ENCODE data around the gene PPIF.

The PPIF gene

DNA sequence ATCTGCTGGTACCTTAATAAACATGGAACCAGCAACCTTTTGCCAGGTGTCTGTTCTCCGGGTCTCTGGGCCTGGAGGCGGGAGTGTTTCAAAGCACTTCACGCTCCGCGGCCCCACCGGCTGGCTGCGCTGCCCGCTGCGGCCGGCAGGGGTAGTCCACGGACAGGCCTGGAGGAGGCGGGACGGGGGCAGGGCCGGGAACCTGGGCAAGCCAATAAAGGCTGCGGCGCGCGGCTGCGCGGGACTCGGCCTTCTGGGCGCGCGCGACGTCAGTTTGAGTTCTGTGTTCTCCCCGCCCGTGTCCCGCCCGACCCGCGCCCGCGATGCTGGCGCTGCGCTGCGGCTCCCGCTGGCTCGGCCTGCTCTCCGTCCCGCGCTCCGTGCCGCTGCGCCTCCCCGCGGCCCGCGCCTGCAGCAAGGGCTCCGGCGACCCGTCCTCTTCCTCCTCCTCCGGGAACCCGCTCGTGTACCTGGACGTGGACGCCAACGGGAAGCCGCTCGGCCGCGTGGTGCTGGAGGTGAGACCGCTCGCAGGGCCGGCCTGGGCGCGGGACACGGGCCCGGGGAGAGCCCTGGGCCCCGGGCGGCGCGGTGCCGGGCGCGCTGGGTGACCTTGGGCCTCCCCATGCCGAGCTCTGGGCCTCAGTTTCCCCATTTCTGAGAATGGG, at the start of gene PPIF:
PPIF (plus strand) TSS at position 244 of the 668 bp plus-strand sequence; CDS start at position 324, 80 bp downstream.
- in situ Hi-C loops (cut with MboI; ENCODE audit: low sequenced_read_pairs): no loop called here

DNA sequence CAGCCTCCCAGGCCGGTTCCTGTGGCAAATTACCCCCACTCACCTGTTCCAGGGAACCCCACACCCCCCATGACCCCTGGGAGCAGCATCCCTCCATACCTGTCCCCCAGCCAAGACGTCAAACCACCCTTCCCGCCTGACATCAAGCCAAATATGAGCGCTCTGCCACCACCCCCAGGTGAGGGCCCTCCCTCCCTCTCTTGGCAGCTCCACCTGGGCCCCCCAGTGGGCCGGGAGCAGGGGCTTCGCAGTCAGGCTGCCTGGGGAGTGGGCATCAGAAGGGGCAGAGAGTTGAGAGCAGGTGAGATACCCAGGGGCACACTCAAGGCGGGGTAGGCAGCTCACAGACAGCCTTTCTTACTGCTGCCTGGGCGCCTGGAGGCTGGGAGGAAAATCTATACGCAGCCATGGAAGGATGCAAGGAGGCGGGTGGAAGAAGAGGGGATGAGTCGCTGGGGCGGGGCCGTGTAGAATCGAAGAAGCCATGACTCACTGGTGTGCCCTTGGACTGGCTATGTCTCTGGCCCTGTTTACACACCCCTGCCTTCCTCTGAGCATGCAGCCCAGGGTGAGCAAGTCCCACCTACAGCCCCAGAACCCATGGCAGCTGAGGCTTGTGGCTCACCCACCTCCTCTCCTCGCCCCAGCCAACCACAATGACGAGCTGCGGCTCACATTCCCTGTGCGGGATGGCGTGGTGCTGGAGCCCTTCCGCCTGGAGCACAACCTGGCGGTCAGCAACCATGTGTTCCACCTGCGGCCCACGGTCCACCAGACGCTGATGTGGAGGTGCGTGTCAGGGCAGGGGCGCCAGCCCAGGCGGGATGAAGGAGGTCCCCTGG, 48.6 kb upstream of the PPIF start:
- in situ Hi-C loops (cut with MboI; ENCODE audit: low sequenced_read_pairs): no loop called here

DNA sequence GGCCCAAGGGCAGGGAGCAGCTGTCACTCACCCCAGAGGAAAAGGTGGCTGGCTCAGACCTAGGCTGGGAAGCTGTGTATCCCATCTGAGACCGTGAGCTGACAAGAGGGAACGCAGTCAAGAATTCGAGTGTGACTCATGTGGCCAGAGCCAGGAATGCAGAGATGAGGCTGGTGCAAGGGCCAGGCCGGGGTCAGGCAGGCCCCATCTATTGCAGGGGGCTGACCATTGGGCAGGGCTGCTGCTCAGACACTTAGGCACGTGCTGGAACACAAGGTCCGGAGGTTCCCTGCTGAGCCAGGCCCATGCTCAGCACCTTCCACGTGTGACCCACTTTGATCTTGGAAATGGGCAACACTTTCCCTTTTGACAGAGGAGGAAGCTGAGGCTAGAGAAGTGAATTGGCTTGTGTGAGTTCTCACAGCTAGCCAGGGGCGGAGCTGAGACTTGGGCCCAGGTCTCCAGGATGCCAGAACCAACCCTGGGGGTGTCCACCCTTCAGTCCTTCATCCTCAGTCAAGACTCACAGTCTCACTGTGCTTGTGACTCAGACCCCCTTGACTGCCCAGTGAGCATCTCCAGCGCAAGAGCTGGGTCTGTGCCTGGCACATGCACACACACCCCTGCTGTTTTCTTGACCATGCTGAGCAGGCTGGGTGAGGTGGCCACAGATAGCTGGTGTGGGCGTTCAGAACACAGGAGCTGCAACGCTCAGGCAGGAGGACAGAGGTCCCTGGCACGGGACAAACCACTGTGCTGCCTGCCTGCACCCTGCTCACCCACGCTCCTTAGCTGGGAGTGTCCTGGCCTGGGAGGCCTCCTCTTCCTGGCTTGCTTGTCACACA, 47.6 kb upstream of the PPIF start:
- in situ Hi-C loops (cut with MboI; ENCODE audit: low sequenced_read_pairs): no loop called here

DNA sequence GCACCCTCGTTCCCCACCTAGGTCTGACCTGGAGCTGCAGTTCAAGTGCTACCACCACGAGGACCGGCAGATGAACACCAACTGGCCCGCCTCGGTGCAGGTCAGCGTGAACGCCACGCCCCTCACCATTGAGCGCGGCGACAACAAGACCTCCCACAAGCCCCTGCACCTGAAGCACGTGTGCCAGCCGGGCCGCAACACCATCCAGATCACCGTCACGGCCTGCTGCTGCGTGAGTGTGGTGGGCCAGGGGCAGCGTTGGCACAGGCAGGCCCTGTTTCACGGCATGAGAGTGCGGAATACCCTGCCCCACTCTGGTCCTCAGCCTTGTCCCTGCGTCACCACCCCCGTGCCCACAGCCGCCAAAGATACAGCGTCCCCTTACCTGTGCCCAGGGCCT, 46.6 kb upstream of the PPIF start:
- in situ Hi-C loops (cut with MboI; ENCODE audit: low sequenced_read_pairs): no loop called here

DNA sequence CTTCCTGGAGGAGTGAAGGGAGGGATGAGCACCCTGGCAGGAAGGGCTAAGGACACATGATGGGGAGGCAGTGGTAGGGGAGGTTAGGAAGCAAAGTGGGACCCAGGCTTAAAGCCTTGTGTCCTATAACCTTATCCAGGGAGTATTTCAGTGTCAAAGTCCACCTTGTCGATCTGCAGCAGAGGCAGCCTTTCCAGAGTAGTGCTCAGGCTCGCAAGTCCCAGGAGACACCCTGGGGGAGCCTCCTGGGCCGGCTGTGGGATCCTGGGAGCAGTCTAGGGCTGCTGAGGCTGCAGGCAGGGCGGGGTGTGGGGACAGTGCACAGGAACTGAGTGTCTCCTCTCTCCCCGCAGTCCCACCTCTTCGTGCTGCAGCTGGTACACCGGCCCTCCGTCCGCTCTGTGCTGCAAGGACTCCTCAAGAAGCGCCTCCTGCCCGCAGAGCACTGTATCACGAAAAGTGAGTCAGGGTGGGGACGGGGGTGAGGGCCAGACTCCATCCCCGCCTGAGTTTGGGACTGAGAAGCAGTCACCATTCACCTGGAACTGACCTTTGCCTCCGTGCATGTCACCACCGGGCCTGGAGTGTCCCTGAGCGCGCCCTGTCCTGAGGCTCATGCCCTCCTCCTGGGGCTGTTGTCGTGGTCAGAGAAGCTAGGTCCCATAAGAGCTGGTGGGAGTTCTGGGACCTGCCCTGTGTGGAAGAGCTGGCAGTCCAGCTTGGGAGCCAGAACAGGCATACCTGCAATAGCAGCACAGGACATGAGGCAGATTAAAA, 45.3 kb upstream of the PPIF start:
- in situ Hi-C loops (cut with MboI; ENCODE audit: low sequenced_read_pairs): no loop called here

DNA sequence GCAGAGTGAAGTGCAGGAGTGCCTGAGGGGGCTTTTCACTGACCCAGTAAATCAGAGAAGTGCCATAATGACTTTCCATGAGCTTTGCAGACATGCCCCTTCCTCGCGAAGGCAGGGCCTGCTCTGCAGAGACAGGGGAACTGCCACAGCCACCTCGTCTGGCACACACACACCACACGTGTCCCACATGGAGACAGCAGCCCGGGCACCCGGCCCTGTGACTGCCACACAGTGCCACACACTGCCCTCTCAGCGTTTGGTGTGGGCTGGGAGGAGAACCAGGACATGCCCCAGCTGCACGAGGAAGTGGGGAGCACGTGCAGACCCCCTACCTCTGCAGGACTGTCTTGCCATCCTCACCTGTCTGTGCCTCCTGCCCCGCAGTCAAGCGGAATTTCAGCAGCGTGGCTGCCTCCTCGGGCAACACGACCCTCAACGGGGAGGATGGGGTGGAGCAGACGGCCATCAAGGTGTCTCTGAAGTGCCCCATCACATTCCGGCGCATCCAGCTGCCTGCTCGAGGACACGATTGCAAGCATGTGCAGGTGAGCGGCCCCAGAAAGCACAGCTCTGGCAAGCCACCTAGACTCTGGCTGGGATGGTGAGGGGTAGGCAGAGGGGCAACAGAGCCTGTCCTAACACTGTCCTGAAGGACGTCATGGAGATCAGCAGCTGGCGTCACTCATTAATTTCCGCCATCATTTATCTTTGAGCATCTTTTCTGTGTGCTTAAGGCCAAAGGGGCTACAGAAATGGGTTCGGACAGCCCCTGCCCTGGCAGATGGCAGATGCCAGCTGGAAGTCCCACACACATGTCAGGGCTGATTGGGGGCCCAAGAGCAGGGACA, 43.4 kb upstream of the PPIF start:
- in situ Hi-C loops (cut with MboI; ENCODE audit: low sequenced_read_pairs): no loop called here

DNA sequence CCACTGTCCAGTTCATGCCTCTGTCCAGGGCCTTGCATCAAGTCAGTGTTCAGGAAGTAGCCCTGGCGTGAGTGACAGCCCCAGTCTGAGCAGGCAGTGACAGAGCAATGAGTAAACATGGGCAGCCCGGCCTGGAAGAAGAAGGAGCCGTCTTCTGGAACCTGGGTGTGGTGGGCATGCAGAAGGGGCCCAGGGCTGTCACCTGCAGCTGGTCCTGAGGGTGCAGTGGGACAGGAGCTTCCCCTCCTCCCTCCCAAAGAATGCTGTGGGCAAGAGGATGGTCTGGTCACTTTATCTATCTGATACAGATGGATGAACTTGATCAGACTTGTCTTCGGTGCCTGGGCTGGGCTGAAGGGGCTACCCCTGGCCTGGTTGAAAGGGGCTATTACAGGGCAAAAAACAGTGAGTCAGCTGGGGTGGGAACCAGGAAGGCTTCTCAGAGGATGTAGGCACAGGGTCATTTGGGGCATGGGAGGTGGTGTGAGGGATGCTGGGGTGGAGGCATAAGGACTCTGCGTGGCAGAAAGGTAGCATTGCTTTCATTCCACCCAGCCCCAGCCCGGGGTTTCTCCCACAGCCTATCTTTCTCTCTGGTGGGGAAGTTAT, 42.7 kb upstream of the PPIF start:
- in situ Hi-C loops (cut with MboI; ENCODE audit: low sequenced_read_pairs): no loop called here

DNA sequence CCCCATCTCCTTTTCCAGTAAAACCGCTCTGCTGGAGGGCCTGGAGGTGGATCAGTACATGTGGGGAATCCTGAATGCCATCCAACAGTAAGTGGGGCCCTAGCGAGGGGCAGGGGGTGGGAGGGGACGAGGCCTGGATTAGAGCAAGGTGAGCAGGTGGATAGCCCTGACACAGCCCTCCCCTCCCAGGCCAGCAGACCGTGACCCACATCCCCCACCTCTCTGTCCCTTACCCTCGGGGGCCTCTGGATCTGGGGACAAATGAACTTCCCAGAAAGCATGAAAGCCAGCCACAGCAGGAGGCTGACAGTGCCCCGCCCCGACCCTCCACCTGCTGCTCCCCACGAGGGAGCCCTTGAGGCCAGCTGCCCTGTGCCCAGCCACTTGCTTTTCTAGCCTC, 41.8 kb upstream of the PPIF start:
- in situ Hi-C loops (cut with MboI; ENCODE audit: low sequenced_read_pairs): no loop called here

DNA sequence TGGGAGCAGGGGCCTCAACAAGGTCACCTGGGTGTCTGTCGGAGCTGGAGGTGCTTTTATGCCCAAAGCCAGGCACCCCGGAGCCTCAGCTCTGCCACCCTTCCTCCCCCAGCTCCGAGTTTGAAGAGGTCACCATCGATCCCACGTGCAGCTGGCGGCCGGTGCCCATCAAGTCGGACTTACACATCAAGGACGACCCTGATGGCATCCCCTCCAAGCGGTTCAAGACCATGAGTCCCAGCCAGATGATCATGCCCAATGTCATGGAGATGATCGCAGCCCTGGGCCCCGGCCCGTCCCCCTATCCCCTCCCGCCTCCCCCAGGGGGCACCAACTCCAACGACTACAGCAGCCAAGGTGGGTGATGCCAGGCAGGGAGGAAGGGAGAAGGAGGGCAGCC, 41.3 kb upstream of the PPIF start:
- in situ Hi-C loops (cut with MboI; ENCODE audit: low sequenced_read_pairs): no loop called here

DNA sequence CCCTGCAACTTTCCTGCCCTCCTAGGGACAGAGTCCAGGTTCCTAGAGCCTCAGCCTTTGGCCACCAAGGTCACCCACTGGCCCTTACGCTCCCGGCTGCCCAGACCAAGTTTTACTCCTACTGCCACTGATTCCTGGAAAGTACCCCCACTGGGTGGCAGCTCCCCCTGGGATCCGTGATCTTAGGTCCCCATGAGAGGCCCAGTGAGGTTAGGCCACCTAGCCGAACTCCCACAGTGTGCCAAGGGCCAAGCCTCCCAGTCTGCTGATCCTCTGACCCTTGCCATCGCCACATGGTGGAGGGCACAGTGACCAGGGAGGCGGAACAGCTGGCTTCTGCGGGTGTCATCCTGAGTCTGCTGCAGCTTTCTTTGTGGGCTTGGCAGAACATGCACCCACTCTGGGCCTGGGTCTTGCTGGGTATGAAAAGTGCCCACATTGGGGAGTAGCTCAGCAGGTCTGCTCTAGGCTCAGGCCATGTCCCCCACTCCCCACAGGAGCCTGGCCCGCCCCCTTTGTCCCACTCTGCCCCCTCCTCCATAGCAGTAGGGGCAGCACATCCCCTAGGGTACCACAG, 40.5 kb upstream of the PPIF start:
- in situ Hi-C loops (cut with MboI; ENCODE audit: low sequenced_read_pairs): no loop called here

DNA sequence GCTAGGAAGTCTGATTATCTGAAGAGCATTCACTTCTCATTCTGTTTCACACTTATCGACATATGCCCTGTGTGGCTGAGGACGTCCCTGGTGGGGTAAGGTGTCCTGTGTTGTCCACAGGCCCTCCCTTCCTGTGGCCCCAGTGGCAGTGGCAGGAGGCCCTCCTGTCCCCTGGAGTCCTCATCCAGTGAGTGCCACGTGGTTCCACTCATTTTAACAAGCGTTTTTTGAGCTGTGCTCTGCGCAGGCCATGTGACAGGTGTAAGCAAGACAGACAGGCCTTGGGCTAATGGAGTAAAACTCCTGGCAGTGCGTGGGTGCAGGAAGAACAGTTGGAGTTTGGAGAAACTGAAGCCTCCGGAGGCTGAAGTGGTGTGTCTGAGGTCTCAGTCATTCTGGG, 39.3 kb upstream of the PPIF start:
- in situ Hi-C loops (cut with MboI; ENCODE audit: low sequenced_read_pairs): no loop called here

DNA sequence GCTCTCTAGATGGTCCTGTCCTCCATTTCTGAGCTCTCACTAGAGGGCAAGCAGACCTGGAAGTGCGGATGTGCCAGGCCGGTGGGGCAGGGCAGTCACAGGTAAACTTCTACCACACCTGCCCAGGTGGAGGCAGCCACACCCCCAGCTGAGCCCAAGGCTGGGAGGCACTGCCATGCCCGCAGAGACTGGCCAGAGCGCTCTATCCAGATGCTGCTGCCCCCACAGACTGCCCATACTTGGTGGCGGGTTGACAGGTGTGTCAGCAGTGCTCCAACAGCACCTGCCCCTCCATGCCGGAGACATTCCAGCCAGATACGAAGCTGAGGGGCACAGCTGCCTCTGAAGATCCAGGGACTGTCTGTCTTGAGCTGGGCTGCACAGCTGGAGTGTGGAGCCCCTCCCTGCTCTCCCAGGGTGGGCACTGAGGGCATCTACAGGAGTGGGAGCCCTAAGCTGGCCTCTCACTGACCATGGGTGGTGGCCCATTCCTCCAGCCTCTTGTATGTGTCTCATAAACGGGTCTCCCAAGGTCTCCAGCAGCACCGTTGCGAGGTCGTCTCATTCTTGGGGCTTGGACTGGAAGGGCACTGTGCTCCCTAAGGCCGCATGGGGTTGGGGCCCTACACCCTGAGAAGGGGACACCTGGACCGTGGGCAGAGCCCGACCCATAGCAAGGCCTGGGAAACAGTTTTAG, 38.2 kb upstream of the PPIF start:
- in situ Hi-C loops (cut with MboI; ENCODE audit: low sequenced_read_pairs): no loop called here

DNA sequence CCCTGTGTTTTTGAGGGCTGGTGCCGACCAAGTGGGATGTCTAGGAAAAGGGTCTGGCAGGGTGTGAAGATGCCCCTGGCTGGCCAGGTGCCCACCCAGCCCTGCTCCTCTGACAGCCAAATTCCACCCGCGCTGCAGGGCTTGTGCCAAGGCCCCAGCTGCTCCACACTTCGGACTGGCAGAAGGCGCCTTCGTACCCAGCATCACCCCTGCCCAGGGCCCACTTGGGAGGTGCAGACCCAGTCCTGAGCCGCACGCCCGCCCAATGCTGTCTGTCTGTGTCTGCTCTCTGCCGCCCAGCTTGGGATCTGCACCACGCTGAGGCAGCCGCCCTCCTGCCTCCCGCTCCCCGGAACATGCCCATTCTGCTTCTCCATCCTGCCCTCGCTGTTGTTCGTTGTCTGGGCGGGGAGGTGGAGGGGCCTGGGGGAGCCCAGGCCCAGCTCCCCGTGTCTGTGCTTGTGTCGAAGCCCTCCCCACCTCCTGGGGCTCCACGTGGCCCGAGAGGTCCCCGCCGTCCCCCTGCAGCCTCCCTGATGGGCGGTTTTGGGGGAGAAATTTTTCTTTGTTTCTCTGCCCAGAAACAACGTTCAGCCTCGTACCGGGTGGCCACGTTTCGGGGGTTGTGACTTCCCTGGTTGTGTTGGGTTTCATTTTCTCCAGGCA, 36.9 kb upstream of the PPIF start:
- in situ Hi-C loops (cut with MboI; ENCODE audit: low sequenced_read_pairs): no loop called here

DNA sequence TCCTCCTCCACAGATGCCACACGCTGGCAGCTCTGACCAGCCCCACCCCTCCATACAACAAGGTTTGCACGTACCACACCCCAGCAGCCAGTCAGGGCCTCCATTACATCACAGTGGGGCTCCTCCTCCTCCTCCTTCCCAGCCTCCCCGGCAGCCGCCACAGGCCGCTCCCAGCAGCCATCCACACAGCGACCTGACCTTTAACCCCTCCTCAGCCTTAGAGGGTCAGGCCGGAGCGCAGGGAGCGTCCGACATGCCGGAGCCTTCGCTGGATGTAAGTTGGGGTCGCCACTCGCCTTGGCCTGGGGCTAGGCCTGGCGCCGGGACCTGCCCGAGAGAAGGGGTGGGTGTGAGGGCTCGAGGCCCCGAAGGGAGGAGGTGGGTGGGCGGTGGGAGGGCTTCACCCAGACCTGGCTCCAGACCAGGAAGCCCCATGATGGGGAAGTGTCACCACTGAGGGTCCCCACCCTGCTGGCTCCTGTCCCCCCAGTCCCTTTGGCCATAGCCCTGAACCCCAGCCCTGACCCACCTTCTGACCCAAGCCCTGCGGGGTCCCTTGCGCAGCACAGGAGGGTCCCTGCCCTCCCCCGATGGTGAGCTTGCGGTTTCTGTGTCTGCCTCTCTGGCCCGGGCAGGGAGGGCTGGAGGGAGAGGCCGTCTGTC, 36.2 kb upstream of the PPIF start:
- in situ Hi-C loops (cut with MboI; ENCODE audit: low sequenced_read_pairs): no loop called here

DNA sequence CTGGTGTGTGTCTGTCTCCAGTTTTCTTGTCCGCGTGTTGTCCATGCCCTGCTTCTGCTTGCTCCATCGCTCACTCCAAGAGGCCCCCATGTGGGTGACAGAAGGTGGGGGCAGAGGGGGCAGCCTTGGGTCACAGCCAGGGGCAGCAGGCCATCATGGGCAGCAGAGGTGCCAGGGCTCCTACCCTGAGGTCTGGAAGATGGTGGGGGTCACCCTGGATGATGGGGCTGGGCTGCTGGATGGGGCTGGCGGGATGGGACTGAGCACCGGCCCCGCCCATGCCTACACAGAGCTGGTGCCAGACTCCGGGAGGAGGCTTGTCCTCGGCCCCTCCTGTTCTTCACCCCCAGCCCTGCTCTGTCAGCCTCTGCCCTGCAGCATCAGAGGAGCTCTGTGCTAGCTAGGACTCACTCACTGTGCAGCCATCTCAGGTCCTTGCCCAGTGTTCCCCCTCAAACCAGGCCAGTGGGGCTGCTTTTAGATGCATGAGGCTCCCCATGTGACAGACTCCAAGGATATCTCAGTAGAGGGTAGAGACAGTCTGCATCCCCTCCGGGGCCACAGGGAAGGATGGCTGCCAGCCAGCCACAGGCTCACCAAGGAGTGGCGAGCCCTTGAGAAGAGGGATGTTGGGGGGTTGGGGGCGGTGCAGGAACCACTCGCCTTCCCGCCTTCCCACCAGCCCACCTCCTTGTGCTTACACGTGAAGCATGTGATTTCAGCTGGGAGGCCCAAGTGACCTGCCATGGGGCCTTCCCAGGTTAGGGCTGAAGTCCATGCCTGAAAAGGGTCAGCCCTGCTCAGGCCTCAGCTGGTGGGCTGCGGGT, 35.5 kb upstream of the PPIF start:
- in situ Hi-C loops (cut with MboI; ENCODE audit: low sequenced_read_pairs): no loop called here

DNA sequence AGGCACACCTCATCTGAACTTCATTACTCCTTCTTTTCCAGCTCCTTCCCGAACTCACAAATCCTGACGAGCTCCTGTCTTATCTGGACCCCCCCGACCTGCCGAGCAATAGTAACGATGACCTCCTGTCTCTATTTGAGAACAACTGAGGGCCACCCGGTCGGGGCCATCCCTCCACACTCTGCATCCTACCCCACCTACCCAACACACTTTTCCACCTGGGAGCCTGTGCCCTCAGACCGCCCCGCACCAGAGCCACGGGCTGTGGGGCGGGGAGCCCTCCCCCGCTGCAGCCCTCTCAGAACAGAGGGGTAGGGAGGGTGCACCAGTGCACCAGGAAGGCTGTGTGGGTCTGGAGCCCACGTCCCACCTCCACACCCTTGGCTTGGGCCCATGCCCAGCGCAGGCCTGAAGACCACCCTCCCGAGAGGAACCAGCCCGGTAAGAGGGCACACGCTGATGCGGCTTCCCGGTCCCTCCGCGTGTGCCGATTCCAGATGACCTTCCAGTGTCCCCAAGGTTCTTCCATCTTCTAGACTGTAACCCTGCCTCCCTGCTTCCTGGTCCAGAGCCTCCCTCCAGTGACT, 34.6 kb upstream of the PPIF start:
- in situ Hi-C loops (cut with MboI; ENCODE audit: low sequenced_read_pairs): no loop called here
